ENCODE measurements around the gene SESN2.

Gene SESN2, protein sequence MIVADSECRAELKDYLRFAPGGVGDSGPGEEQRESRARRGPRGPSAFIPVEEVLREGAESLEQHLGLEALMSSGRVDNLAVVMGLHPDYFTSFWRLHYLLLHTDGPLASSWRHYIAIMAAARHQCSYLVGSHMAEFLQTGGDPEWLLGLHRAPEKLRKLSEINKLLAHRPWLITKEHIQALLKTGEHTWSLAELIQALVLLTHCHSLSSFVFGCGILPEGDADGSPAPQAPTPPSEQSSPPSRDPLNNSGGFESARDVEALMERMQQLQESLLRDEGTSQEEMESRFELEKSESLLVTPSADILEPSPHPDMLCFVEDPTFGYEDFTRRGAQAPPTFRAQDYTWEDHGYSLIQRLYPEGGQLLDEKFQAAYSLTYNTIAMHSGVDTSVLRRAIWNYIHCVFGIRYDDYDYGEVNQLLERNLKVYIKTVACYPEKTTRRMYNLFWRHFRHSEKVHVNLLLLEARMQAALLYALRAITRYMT

DNA sequence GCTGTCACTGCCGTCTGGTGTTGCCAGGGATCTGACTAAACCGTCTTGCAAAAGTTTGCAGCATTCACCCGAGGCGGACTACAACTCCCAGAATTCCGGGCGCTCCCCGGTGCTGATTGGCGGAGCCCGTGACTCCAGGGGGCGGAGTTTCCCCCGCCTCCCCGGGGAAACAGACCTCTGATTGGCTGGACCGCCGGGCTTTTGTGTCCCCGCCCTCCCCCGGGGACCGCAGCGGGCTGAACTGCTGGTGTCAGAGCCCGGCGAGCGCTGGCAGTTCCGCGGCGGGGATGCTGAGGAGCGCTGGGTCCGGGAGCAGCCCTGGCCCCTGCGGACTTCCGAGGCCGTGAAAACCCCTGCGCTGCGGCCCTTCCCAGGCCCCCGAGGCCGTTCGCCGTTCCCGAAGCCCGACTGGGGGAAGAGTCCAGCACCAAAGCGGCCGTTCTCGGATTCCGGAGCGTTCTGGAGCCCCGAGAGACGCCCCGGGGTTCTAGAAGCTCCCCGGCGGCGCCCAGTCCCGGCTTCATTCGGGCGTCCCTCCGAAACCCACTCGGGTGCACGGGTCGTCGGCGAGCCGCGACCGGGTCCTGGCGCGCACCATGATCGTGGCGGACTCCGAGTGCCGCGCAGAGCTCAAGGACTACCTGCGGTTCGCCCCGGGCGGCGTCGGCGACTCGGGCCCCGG lies at the start of gene SESN2:
Gene SESN2 (plus strand): TSS at position 267 of the 682 bp plus-strand sequence. CDS start 330 bp downstream, at position 597.
- in situ Hi-C loops (cut with HindIII; ENCODE audit: low sequenced_read_pairs), result loop anchor here (25.0 kb wide), 1 partner anchor 353 kb away; no protein-coding TSS in a partner anchor

DNA sequence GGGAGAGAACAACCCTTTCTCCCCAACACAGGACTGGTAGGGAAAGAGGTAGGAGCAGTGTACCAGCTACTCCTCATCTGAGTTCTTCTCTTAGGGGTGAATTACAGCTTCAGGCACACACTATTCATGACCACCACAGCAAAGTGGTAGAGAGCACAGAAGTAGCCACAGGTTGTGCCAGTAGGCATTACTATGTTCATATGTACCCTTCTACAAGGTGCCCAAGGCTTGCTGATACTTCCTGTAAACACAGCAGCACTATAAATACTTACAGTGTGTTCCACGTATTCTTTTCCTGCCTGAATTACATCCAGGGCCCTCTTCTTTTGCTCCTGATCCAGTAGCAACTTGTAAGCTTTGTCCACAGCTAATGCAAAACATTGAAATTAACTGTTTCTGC lies 49.6 kb upstream of the SESN2 start:
- in situ Hi-C loops (cut with HindIII; ENCODE audit: low sequenced_read_pairs), result no loop called here

DNA sequence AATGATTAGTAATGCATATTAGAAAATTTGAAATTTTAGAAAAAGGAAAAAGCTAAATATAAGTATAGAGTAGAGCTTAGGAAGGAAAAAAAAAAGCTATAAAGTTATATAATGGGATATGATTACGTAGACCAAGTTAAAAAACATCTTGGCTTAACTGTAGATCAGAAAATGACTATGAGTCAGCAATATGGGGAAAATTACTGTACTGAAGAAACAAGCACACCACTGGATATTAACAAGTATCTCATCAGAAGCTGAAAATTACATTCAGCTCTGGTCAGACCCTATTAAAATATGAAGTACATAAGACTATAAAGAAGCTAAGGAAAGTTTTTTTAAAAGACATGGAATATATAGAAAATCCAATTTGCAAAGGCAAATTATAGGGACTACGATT lies 46.0 kb upstream of the SESN2 start:
- in situ Hi-C loops (cut with HindIII; ENCODE audit: low sequenced_read_pairs), result no loop called here

DNA sequence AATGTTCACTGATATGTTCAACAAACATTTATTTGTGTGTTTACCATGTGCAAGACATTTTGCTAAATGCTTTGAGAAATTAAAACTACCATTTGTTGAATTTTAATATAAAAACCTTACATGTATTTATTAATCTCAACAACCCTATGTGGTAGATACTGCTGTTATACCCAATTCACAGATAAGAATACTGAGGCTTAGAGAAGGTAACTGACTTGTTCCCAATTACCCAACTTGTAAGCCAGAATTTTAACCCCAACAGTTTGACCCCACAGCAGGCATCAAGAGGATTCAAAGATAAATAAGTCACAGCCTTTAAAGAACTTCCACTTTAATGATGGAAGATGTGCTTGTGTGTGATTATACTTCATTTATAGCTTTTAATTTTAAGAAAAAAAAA lies 30.2 kb upstream of the SESN2 start:
- in situ Hi-C loops (cut with HindIII; ENCODE audit: low sequenced_read_pairs), result no loop called here

DNA sequence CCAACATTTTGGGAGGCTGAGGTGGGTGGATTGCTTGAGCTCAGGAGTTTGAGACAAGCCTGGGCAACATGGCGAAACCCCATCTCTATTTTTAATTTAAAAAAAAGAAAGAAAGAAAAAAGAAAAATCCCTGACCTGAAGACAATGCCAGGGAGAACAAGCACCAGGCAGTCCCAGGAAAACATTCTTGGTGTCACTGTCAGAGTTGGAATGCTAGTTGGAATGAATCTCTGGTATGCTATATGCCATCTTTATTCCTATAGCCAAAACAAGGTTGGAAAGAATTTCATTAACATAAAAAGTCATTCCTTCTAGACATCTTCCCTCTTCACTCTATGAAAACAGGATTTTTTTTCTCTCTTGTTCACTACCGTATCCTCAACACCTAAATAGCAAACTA lies 29.3 kb upstream of the SESN2 start:
- in situ Hi-C loops (cut with HindIII; ENCODE audit: low sequenced_read_pairs), result no loop called here

DNA sequence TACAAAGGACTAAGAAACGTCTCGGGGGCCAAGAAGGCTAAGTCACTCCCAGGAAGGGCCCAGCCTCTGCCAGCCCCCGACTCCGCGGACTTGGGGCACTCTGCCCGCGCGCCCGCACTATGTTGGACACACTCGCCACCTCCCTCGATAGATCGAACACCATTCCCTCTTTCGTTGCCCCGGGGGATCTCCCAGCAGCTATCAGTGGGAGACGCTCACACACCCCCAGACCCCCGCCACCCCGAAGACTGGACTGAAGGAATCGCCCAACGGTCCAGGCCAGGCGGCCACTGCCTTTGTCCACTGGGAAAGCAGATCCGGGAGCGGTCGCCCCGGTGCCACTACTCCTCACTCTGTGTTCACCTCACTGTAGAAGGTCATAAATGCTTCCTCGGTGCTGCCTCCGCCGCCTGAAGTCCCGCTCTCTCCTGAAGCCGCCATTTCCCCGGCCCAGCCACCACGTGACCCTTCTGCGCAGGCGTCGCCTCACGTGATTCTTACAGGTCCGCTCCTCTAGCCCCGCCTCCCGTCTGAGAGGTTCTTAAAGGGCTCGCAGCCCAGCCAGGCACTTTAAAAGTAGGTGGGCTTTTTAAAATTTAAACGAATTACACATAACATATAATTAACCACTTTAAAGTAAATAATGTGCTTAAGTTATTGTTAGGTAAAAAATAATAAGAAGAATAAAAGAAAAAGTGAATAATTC lies 26.6 kb upstream of the SESN2 start, which contains the start of gene DNAJC8:
Gene DNAJC8 (minus strand): TSS at position 472 of the 706 bp plus-strand sequence. CDS start 31 bp downstream, at position 441.
- in situ Hi-C loops (cut with HindIII; ENCODE audit: low sequenced_read_pairs), result no loop called here

DNA sequence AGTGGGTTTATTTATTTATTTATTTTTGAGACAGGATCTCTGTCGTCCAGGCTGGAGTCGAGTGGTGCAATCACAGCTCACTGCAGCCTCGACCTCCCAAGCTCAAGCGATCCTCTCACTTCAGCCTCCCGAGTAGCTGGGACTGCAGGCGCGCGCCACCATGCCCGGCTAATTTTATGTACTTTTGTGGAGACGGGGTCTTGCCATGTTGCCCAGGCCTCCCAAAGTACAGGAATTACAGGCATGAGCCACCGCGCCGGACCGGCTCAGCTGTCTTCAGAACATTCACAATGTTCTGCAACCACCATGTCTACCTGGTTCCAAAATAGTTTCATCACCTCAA lies 26.1 kb upstream of the SESN2 start:
- in situ Hi-C loops (cut with HindIII; ENCODE audit: low sequenced_read_pairs), result no loop called here

DNA sequence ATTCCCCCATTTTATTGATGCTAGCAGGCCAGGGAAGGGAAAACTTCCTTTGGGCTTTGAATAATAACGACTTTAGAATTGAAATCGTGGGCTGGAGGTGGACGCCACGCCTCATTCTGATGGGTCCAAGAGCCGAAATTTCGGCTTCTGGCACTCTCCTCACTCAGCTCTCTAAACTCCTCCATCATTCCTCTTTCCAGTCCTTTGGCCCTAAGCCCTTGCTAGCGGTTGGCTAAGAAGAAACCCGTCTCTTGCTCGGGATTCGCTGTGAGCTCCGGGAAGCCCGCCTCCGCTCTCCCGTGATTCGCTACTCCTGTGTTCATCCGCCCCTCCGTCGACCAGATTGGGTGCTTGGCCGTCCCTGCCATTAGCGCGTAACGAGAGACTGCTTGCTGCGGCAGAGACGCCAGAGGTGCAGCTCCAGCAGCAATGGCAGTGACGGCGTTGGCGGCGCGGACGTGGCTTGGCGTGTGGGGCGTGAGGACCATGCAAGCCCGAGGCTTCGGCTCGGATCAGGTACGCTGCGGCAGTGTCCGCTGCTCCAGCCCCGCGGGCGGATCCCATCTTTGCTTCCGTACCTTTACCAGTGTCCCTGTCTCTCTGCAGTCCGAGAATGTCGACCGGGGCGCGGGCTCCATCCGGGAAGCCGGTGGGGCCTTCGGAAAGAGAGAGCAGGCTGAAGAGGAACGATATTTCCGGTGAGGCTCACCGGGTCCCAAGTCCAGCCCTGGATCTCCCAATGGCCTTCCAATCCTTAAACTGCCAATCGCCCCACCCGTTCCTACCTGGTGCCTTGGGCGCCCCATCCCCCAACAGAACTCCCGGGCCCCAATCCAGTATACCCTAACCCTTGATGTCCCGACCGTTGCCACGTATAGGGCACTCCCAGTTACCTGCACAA lies 23.3 kb upstream of the SESN2 start, which contains the start of gene ATP5IF1:
Gene ATP5IF1 (plus strand): TSS at position 370 of the 901 bp plus-strand sequence. CDS start 60 bp downstream, at position 430.
- in situ Hi-C loops (cut with HindIII; ENCODE audit: low sequenced_read_pairs), result no loop called here

DNA sequence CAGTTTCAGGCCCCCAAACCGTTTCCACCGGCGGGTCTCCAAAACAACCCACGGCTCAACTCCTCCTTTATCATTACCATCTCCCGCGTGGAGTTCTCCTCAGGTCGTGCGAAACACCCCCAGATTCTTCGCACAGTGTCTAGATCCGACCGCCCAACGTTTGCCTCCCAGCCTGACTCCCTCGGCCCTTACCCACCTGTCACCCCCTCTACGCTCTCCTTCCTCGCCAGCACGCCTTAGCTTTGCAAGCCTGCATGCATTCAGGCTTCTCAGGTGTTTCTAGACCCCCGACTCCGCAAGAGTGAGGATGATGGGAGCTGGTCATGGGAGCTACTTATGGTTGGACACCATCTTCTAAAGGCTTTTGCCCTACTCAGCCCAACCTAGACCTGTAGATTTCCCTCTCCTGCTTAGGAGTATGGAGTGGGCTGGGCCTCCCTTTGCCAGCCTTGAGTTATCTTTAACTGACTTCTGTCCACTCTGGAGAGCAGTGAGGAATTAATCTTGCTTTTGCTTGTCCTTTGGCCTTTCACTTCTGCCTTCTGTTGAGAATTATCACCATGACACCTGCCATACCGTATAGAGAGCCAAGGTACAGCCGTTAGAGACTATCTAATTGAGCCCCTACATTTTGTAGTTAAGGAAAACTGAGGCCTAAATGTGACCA lies 22.5 kb upstream of the SESN2 start:
- in situ Hi-C loops (cut with HindIII; ENCODE audit: low sequenced_read_pairs), result no loop called here

DNA sequence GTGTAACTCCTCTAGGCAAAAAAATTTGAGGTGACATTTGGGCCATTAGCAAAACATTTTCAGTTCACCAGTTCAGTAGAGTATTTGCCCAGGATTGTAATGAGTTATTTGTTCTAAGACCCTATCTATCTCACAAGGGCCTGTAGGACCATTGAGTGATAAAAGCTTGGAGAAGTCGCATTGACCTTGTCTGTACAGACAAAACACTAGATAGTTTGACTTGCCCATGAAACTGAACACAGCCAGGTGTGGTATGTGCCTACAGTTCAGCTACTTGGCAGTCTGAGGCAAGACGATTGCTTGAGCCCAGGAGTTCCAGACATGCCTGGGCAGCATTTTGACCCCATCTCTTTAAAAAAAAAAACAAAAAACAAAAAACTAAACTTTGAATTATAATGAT lies 20.3 kb upstream of the SESN2 start:
- in situ Hi-C loops (cut with HindIII; ENCODE audit: low sequenced_read_pairs), result no loop called here

DNA sequence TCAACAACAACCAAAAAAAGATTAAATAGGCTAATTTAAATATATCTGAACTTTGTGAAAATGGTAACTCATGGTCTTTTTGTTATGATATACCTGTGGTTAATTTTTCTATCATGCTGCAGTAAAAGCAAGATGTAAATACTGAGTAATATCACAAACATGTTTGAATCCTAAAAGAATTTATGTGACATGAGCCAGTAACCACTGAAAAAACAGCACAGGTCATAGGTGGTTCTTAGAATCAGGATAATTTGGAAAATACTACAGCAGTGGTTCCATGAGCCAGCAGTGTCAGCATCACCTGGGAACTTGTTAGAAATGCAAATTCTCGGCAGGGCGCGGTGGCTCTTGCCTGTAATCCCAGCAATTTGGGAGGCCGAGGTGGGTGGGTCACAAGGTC lies 19.3 kb upstream of the SESN2 start:
- in situ Hi-C loops (cut with HindIII; ENCODE audit: low sequenced_read_pairs), result no loop called here

DNA sequence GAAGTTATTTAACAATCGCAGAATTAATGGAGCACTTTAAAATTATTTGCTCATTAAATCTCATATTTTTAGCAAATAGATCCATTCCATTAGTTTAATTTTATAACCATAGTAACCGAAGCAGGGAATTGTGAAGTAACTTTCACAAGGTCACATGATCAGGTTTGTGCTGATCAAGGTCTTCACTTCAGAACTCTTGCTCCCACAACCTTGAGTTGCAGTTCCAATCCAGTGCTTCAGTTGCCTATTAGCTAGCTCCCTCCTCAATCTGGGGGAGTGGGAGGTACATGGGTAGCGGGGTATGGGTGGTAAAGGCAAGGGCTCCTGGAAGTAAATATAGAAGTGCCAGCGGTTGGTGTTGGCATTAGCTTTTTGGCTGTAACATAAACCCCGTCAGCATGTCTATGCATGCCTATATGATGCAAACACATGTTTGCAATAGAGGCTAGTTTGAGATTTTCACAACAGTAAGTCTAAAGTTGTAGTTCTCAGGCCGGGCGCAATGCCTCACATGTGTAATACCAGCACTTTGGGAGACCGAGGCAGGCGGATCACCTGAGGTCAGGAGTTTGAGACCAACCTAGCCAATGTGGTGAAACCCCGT lies 17.6 kb upstream of the SESN2 start:
- in situ Hi-C loops (cut with HindIII; ENCODE audit: low sequenced_read_pairs), result no loop called here

DNA sequence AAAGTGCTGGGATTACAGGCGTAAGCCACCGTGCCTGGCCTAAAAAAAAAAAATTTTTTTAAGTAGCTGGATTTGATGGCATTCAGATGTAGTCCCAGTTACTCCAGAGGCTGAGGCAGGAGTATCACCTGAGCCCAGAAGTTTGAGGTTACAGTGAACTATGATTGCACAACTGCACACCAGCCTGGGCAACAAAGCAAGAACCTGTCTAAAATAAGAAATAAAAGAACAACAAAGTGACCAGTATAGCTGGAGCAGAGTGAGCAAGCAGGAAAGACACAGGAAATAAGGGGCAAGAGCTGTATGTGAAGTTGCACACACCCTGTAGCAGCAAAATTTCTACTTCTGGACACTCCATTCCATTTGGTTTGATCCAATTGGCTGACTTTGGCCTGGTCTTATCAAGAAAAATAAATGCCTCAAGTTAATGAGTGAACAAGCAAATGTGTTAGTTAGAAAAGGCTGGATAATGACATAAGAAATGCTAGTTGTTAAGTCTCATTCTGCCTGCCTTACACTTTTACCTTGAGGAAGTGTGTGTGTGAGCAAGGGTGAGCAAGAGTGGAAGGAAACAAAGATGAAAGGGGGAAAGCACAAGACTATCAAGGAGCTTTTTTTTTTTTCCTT lies 15.5 kb upstream of the SESN2 start:
- in situ Hi-C loops (cut with HindIII; ENCODE audit: low sequenced_read_pairs), result no loop called here

DNA sequence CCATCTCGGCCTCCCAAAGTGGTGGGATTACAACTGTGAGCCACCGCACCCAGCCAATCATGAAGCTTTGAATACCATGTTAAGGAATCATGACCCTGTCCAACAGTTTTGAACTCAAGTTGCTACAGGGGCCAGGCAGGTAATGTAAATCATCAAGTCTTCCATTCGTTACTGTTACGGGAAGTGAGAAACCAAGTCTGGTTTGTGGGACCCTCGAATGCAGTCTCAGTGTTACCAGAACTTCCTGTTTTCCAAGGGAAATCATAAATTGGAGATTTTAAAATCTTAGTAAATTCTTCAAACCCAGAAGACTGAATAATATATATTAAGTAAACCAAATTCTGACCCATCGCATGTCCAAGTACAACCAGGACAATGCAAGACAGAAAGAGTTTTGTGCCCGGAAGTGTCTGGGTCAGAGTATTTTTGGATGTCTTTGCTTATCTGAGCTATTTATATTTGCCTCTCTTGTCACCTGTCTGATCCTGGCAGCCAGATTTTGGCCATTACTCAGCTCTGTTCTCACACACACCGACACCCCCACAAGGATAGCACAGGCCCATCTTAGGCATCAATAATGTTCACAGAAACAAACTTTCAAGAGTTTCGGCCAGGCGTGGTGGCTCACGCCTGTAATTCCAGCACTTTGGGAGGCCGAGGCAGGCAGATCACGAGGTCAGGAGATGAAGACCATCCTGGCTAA lies 14.6 kb upstream of the SESN2 start:
- in situ Hi-C loops (cut with HindIII; ENCODE audit: low sequenced_read_pairs), result no loop called here

DNA sequence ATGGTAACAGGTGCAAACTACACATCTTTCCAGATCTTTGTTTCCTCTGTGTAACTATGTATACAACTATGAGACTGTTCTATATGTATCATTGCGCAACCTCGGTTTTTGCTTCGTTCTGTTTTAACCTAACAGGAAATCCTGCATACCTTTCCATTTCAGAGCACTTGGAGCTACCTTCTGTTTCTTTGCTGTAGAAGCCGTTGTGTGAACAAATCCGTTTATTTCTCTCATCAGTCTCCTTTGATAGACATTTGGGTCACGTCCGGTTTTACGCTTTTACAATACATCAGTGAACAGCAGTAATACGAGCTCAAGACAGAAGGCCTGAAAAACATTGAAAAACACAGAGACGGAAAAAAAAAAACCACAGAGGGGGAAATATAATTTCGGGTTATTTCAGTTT lies 12.9 kb upstream of the SESN2 start:
- in situ Hi-C loops (cut with HindIII; ENCODE audit: low sequenced_read_pairs), result no loop called here

DNA sequence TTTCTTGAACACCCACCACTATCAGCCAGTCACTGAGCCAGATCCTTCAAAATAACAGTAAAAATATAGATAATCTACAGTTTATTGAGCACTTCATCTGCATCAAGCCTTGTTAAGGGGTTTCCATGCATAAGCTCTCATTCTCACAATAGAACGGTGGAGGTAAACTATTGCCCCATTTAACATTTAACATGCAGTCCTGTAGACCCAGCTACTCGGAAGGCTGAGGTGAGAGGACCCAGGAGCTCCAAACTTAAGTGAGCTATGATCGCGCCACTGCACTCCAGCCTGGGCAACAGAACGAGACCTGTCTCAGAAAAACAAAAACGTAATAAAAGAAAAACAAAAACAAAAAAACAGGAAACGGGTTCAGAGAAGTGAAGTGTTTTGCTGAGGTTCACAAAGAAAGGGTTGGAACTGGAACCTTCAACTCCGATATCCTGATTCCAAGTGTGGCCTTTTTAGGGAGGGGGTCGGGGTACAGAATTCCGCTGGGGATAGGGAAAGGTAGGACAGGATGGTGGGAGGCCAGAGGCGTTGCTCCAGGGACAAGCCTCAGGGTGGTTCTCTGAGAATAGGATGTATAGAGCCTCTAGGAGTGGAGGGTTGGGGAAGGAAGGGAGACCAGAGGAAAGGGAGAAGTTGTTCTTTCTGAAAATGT lies 11.6 kb upstream of the SESN2 start:
- in situ Hi-C loops (cut with HindIII; ENCODE audit: low sequenced_read_pairs), result no loop called here

DNA sequence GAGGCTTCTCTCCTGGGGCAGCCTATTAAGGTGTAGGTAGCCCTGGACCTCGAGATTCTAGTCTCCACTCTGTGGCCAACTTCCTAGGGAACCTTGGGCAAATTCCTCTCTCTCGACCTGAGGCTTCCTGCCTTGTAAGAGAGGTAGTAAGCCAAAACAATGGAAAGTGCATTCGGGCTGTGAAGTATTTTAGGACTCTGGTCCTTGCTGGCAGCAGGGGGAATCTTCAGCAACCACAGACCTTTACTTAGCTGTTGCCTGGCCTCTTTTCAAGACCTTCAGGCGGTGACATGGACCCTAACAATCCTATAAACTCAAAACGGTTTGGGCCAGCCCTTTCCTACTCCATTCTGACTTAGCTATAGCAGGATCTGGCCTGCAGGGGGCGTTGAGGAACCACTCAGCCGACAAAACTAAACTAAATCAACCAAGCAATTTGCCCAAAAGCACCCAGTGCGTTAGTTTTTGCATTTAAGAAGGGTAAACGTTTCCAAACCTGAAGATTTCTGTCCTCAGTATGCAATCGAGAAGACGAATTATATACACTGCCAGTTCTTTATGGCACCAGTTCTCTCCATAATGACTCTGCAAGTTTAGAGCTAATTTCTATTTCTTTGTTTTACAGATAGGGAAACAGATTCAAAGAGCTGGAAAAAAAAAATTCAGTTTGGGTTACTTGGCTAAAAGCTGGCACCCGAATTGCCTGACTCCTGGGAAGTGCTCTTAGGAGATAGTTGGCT lies 10.9 kb upstream of the SESN2 start:
- in situ Hi-C loops (cut with HindIII; ENCODE audit: low sequenced_read_pairs), result no loop called here
